Left renal cortex interstitium (tissue), 4 donors: ENCODE measurements around the gene THOC5. TPM values are rescaled to one million over a fixed set of nuclear protein-coding genes. Genes with fewer than 3 reads are reported as not detected.
"Not testable (repeated sequence)": the region's sequence is repeated elsewhere in the genome, so short reads cannot be mapped to it uniquely, and the experiment has no call there.

Experiments
- DNase-seq, 4 donors: peaks; one replicate each; pipeline ENCODE4 v3.0.0-alpha.2; 2013; ENCODE audit warnings: low read depth in 4 of 4, low spot score in 2 of 4, missing footprints in 1 of 4
- polyA plus RNA-seq, 4 donors: library from polyadenylated mRNA; unstranded; fragments of 120-200 nt; gene quantifications; one replicate each; pipeline ENCODE4 v1.2.1, GENCODE V29; 2013; ENCODE audit not compliant: insufficient read length in 4 of 4

THOC5 gene
- polyA plus RNA-seq, 4 donors = 17.3 to 39.2 (median 32.5) TPM

- DNase-seq = no peak
Measured at GRCh38 chr22:29563652-29564460, 10.3 kb upstream of the THOC5 start.

GRCh38 chr22:29559853-29560252 is 6.3 kb upstream of the THOC5 start:
- no peak for DNase-seq

- DNase-seq = no peak
Measured at GRCh38 chr22:29559030-29559429, 5.5 kb upstream of the THOC5 start.

GRCh38 chr22:29555065-29555644 is 1.6 kb upstream of the THOC5 start:
- no peak for DNase-seq

GRCh38 chr22:29552357-29552756 is 1.2 kb downstream of the THOC5 start:
- not testable (repeated sequence) for DNase-seq

GRCh38 chr22:29550005-29550404 is 3.6 kb downstream of the THOC5 start:
- DNase-seq = no peak

- not testable (repeated sequence) for DNase-seq
Measured at GRCh38 chr22:29545045-29545444, 8.5 kb downstream of the THOC5 start.

GRCh38 chr22:29541845-29542244 is 11.7 kb downstream of the THOC5 start:
- no peak for DNase-seq

- DNase-seq = no peak
Measured at GRCh38 chr22:29539105-29539504, 14.5 kb downstream of the THOC5 start.

- DNase-seq = no peak
Measured at GRCh38 chr22:29536411-29536810, 17.1 kb downstream of the THOC5 start.

GRCh38 chr22:29531419-29531818 is 22.1 kb downstream of the THOC5 start:
- DNase-seq = no peak

- no peak for DNase-seq
Measured at GRCh38 chr22:29530716-29531115, 22.8 kb downstream of the THOC5 start.

- no peak for DNase-seq
Measured at GRCh38 chr22:29528144-29528543, 25.4 kb downstream of the THOC5 start.

- no peak for DNase-seq
Measured at GRCh38 chr22:29524442-29525191, 28.9 kb downstream of the THOC5 start.

- DNase-seq = no peak
Measured at GRCh38 chr22:29523761-29524160, 29.8 kb downstream of the THOC5 start.

- no peak for DNase-seq
Measured at GRCh38 chr22:29521526-29521925, 32.0 kb downstream of the THOC5 start.

- no peak for DNase-seq
Measured at GRCh38 chr22:29520851-29521250, 32.7 kb downstream of the THOC5 start.

- no peak for DNase-seq
Measured at GRCh38 chr22:29519996-29520395, 33.6 kb downstream of the THOC5 start.

GRCh38 chr22:29518427-29518826 is 35.1 kb downstream of the THOC5 start:
- DNase-seq = no peak

- DNase-seq = no peak
Measured at GRCh38 chr22:29517215-29517908, 36.2 kb downstream of the THOC5 start.

GRCh38 chr22:29512031-29512430 is 41.5 kb downstream of the THOC5 start:
- DNase-seq = no peak
